D721Med (cell line): ENCODE measurements around the gene ZMIZ1.
"Not testable (repeated sequence)": the region's sequence is repeated elsewhere in the genome, so short reads cannot be mapped to it uniquely, and the experiment has no call there.

Experiments
- DNase-seq: peaks from one replicate; pipeline ENCODE4 v3.0.0; 2011; ENCODE audit warnings: low spot score; ENCODE audit not compliant: insufficient read length
- FAIRE-seq: peaks from 2 replicates; lab custom pipeline; 2011; peaks lifted over from hg19 to GRCh38; lab: Jason Lieb, UNC
- TF ChIP-seq, protein P1 (sequence below): IDR thresholded peaks from 2 replicates; pipeline ENCODE4 v1.5.1; 2012; ENCODE audit warnings: mild to moderate bottlenecking, control low read depth; ENCODE audit not compliant: insufficient read depth; ENCODE audit errors: missing control alignments

ZMIZ1 gene

GRCh38 chr10:79329529-79329928 is 260.8 kb downstream of the ZMIZ1 start:
- TF ChIP-seq, protein P1, sequence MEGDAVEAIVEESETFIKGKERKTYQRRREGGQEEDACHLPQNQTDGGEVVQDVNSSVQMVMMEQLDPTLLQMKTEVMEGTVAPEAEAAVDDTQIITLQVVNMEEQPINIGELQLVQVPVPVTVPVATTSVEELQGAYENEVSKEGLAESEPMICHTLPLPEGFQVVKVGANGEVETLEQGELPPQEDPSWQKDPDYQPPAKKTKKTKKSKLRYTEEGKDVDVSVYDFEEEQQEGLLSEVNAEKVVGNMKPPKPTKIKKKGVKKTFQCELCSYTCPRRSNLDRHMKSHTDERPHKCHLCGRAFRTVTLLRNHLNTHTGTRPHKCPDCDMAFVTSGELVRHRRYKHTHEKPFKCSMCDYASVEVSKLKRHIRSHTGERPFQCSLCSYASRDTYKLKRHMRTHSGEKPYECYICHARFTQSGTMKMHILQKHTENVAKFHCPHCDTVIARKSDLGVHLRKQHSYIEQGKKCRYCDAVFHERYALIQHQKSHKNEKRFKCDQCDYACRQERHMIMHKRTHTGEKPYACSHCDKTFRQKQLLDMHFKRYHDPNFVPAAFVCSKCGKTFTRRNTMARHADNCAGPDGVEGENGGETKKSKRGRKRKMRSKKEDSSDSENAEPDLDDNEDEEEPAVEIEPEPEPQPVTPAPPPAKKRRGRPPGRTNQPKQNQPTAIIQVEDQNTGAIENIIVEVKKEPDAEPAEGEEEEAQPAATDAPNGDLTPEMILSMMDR = no peak
- DNase-seq (no peak), FAIRE-seq (no peak)

DNA sequence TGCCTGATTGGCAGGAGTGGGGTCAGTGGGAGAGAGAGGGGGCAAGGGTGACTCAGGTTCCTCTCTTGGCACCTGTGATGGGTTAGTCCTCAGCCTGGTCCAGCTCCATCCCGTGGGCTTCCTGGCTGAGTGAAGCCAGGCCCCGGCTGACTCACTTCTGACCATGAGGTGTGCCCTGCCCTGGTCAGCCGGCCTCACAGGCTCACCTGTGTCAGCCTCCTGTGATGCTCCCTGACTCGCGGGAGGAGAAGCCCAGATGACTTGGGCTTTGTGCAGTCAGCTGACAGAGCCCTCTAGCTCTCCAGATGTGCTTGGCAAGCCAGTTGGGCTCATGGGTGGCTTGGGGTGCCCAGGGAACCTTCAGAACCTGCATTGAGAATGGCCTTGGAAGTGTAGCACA is 262.5 kb downstream of the ZMIZ1 start:
- DNase-seq (no peak), FAIRE-seq (no peak)
- TF ChIP-seq, protein P1 = no peak

DNA sequence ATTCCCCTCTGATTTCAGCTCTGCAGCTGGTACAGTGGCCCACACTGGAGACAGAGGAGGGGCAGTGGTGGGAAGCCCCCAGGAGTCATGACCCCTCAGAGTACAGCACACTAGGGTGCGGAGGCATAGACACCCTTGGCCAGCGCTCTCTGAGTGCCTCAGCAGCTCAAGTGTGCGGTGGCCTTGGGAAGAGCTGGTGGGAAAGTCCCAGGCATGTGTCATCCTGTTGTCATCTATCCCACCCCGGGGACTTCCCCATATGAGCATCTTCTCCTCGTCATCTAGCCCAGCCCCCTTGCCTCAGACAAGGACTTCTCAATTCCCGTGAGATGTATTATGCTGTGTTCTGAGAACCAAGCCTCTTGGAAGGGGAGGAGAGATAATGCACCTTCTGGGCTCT is 262.9 kb downstream of the ZMIZ1 start:
- FAIRE-seq = no peak
- TF ChIP-seq, protein P1 = no peak
- no peak for DNase-seq

- FAIRE-seq, DNase-seq: not testable (repeated sequence)
These were observed 264.0 kb downstream of the ZMIZ1 start for GRCh38 chr10:79332610-79333315.

DNA sequence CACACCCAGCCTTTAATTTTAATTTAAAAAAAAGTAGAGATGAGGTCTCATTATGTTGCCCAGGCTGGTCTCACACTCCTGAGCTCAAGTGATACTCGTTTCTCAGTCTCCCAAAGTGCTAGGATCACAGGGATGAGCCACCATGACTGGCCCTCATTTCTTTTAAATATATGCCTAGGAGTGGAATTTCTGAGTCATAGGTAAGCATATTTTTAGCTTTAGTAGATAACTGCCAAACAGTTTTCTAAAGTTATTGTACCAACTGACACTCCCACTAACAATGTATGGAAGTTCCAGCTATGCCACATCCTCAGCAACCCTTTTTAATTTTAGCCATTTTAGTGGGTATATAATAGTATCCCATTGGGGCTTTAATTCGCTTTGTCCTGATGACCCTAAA is 264.7 kb downstream of the ZMIZ1 start:
- FAIRE-seq = no peak
- TF ChIP-seq, protein P1 = no peak
- DNase-seq = no peak

GRCh38 chr10:79334573-79334972 is 265.8 kb downstream of the ZMIZ1 start:
- TF ChIP-seq, protein P1 = no peak
- no peak for DNase-seq
- FAIRE-seq = no peak

DNA sequence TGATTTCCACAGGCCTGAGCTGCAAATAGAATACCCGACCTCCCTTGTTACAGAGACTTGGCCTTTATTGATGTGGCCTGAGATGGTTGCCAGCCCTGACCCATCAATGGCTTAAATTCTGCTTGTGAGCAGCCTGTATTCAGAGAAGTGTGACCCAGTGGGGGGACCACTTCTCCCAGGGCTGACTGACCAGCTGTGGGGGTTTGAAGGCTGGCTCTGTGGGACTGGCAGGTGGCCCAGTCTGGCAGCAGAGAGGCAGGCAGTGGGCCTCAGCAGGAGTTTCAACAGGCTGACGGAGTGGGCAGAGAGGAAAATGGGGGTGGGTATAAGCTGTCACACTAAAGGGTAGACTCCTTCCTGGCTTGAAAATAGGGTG is 266.3 kb downstream of the ZMIZ1 start:
- no peak for FAIRE-seq
- TF ChIP-seq, protein P1 = no peak
- DNase-seq = no peak
